ENCODE results near the gene ITGAD.

The ITGAD gene

DNA sequence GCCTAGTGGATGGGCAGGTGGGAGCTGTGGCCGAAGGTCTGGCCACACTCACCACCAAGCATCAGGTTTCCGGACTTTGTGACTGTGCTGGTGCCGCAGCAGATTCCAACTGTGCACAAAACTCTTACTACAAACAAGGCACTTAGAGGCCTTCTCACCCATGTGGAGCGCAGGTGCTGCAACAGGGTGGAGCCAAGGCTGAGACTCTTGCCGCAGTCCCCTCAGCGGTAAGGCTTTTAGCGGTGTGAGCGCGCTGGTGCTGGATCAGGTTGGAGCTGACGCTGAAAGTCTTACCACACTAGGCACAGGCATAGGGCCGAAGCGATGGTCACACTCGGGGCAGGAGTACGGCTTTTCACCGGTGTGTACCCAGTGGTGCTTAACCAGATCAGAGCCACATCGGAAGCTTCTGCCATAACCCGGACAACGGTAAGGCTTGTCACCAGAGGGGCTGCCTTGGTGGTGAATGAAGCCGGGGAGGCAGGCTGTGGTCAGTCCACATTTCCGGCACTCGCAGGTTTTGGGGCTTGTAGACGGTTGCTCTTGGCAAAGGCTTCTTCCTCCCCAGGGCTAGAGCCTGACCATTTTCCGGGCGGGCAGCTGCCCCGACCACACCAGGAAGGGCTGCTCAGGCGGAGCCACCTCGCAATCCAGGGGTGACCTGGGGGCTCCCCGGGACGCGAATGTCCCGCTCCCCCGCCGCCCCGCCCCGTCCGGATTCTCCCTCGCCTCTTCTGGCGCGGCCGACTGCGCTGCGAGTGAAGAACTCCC lies 65.1 kb downstream of the ITGAD start:
- no peaks in the 10 kb centered on the region for H3K36me3 ChIP-seq (ENCODE audit: low read length)
- H3K27ac ChIP-seq (ENCODE audit: low read depth, low read length), result peak overlapping the region; percentile 87
- peak overlapping the region; percentile 82 for H3K9ac ChIP-seq (ENCODE audit: low read length)
- peak overlapping the region; percentile 78 for H3K4me3 ChIP-seq (ENCODE audit: insufficient read depth, low read length, poor library complexity, severe bottlenecking)
- TF ChIP-seq, protein P1, sequence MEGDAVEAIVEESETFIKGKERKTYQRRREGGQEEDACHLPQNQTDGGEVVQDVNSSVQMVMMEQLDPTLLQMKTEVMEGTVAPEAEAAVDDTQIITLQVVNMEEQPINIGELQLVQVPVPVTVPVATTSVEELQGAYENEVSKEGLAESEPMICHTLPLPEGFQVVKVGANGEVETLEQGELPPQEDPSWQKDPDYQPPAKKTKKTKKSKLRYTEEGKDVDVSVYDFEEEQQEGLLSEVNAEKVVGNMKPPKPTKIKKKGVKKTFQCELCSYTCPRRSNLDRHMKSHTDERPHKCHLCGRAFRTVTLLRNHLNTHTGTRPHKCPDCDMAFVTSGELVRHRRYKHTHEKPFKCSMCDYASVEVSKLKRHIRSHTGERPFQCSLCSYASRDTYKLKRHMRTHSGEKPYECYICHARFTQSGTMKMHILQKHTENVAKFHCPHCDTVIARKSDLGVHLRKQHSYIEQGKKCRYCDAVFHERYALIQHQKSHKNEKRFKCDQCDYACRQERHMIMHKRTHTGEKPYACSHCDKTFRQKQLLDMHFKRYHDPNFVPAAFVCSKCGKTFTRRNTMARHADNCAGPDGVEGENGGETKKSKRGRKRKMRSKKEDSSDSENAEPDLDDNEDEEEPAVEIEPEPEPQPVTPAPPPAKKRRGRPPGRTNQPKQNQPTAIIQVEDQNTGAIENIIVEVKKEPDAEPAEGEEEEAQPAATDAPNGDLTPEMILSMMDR (IDR thresholded peaks at IDR 0.05; ENCODE audit: insufficient read depth, low read length, poor library complexity, severe bottlenecking), result no peak
- TF ChIP-seq EZH2phosphoT487 (conservative IDR thresholded peaks at IDR 0.05; ENCODE audit: low read length), result no peak
- peak overlapping the region; percentile 79 for H2AFZ ChIP-seq (ENCODE audit: low read depth, low read length, severe bottlenecking)
- peaks cover 38% of the 10 kb centered on the region for H3K79me2 ChIP-seq (ENCODE audit: insufficient read depth, low read length)
- no peaks in the 10 kb centered on the region for H3K9me3 ChIP-seq (ENCODE audit: insufficient read depth, low read length)
- no peaks in the 10 kb centered on the region for H3K27me3 ChIP-seq (ENCODE audit: low read length)
- 0 out of 2 replicates have a peak, but pooled peaks cover 8% of the 10 kb centered on the region for H3F3A ChIP-seq (ENCODE audit: insufficient read depth)
- H3K9me2 ChIP-seq (replicated peaks; ENCODE audit: insufficient read depth, low read length), result no peaks in the 10 kb centered on the region
- H3K4me2 ChIP-seq (ENCODE audit: low read depth, low read length, poor library complexity, severe bottlenecking), result peak overlapping the region; percentile 79
- H4K20me1 ChIP-seq (ENCODE audit: low read depth, low read length), result peaks cover 11% of the 10 kb centered on the region; the same call in 1 of the 2 replicates

DNA sequence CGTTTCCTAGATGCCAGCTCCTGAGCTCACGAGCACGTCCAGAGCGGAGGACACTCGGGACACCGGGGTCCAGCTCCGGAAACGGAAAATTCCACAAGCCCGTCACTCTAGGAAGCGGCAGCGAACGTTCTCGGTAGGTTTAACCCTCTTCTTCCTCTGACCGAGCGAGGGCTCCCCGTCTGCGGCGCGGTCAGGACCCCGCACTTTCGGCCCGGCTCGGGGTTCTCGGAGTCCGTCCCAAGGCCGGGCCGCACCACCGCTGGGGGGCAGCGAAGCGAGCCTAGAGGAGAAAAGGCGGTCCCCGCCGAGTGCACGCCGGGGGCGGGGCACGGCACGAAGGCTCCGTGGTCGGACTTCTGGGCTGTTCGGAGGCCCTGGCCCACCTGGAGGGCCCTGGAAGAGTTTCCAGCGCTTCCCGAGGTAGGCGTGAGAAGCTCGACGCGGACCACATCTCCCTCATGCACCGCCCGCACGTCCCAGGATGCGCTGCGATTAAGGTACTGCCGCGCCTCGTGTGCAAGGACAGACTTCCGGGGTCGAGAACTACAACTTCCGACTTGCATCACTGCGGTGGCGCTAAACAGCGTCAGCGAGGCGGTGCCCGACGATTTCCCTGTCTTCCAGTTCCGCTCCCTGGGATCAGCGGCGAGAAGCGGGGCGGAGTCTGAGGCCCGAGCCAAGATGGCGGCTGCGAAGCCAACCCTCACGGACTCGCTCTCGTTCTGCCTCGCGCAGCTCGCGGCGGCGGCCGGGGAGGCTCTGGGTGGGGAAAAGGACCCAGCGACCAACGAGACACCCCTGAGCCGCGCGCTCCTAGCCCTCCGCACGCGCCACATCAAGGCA lies 65.9 kb downstream of the ITGAD start, which contains the start of gene ARMC5:
ARMC5 (plus strand) TSS at position 658 of the 843 bp plus-strand sequence; CDS start at position 682, 24 bp downstream.
- H3K4me3 ChIP-seq (ENCODE audit: insufficient read depth, low read length, poor library complexity, severe bottlenecking), result peak within 1 kb of the TSS; percentile 78
- H3K79me2 ChIP-seq (ENCODE audit: insufficient read depth, low read length), result peaks cover 38% of the 10 kb centered on the region
- H4K20me1 ChIP-seq (ENCODE audit: low read depth, low read length), result peaks cover 11% of the 10 kb centered on the region; the same call in 1 of the 2 replicates
- H3K9me2 ChIP-seq (replicated peaks; ENCODE audit: insufficient read depth, low read length), result no peaks in the 10 kb centered on the region
- H3K4me2 ChIP-seq (ENCODE audit: low read depth, low read length, poor library complexity, severe bottlenecking), result peak within 1 kb of the TSS; percentile 79
- peak within 1 kb of the TSS; percentile 82 for H3K9ac ChIP-seq (ENCODE audit: low read length)
- H3K27me3 ChIP-seq (ENCODE audit: low read length), result no peaks in the 10 kb centered on the region
- peak within 1 kb of the TSS; percentile 87 for H3K27ac ChIP-seq (ENCODE audit: low read depth, low read length)
- no peaks in the 10 kb centered on the region for H3K36me3 ChIP-seq (ENCODE audit: low read length)
- no peaks in the 10 kb centered on the region for H3K9me3 ChIP-seq (ENCODE audit: insufficient read depth, low read length)
- TF ChIP-seq EZH2phosphoT487 (conservative IDR thresholded peaks at IDR 0.05; ENCODE audit: low read length), result no peak
- TF ChIP-seq, protein P1 (IDR thresholded peaks at IDR 0.05; ENCODE audit: insufficient read depth, low read length, poor library complexity, severe bottlenecking), result peak; percentile 67
- H2AFZ ChIP-seq (ENCODE audit: low read depth, low read length, severe bottlenecking), result peak within 1 kb of the TSS; percentile 79
- H3F3A ChIP-seq (ENCODE audit: insufficient read depth), result 0 out of 2 replicates have a peak, but pooled peaks cover 8% of the 10 kb centered on the region

DNA sequence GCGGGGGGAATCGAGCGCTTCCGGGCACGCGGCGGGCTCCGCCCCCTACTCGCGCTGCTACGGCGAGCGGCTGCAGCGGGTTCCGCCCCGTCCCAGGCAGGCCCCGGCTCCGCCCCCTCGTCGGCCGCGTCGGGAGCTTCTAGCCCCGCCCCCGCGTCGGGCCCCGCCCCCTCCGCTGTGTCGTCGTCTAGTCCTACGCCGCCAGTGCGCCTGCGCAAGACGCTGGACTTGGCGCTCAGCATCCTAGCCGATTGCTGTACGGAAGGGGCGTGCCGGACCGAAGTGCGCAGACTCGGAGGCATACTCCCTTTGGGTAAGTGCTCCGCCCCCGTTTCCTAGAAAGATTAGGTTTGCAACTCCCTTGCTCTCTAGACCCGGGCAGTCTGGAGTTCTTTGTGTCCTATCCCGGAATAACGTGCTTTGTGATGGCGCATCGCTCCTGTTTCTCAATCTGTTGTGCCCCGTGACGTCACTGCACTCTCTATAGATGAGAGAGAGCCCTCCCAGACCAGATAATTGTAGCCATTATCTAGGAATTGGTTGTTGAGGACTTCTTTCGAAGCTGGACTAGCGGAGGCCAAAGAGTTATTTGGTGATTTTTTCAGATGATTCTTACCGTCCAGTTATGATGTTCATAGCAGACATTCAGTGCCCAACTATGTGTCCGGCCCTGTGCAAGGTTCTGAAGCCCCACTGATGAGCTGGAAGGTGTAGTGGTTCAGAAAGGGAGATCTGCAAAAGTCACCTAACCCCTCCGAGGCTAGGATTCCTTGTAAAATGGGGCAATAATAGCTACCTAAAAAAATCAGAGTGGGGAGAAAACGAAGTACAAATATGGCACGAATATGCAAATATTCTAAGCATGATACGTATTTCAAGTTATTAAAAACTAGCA lies 66.8 kb downstream of the ITGAD start:
- Histone ChIP-seq H3K9me2 (replicated peaks; ENCODE audit: insufficient read depth, low read length) (no peaks in the 10 kb centered on the region), H3F3A (ENCODE audit: insufficient read depth) (0 out of 2 replicates have a peak, but pooled peaks cover 8% of the 10 kb centered on the region), H3K9ac (ENCODE audit: low read length) (peak overlapping the region; percentile 82), H3K36me3 (ENCODE audit: low read length) (no peaks in the 10 kb centered on the region), H4K20me1 (ENCODE audit: low read depth, low read length) (peaks cover 11% of the 10 kb centered on the region; the same call in 1 of the 2 replicates), H3K9me3 (ENCODE audit: insufficient read depth, low read length) (no peaks in the 10 kb centered on the region), H2AFZ (ENCODE audit: low read depth, low read length, severe bottlenecking) (peak overlapping the region; percentile 79), H3K27ac (ENCODE audit: low read depth, low read length) (peak overlapping the region; percentile 87), H3K27me3 (ENCODE audit: low read length) (no peaks in the 10 kb centered on the region), H3K4me3 (ENCODE audit: insufficient read depth, low read length, poor library complexity, severe bottlenecking) (peak overlapping the region; percentile 78), H3K4me2 (ENCODE audit: low read depth, low read length, poor library complexity, severe bottlenecking) (peak overlapping the region; percentile 79), H3K79me2 (ENCODE audit: insufficient read depth, low read length) (peaks cover 37% of the 10 kb centered on the region)
- TF ChIP-seq EZH2phosphoT487 (conservative IDR thresholded peaks at IDR 0.05; ENCODE audit: low read length), result no peak
- TF ChIP-seq, protein P1 (IDR thresholded peaks at IDR 0.05; ENCODE audit: insufficient read depth, low read length, poor library complexity, severe bottlenecking), result no peak
